ENCODE results near the gene FBXL22.
A peak's percentile ranks its signal among the peaks of the same experiment; 100 is the strongest.
"Not testable (repeated sequence)": the region's sequence is repeated elsewhere in the genome, so short reads cannot be mapped to it uniquely, and the experiment has no call there.

Gene FBXL22

DNA sequence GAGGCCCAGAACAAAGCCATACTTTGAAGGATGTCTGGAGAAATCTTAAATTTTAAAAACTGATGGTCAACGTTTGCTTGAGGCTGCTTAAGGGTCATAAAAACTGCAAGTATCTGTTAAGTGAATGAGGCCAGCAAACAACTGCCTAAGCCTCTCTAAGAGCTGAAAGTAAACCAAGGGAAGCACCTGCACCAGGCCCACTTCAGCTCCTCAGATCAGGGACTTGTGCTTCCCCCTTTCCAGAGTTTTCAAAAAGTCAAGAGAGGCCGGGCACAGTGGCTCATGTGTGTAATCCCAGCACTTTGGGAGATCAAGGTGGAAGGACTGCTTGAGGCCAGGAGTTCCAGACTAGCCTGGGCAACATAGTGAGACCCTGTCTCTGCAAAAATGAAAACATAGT is 9.1 kb downstream of the FBXL22 start:
- no peak for DNase-seq
- in situ Hi-C loops (cut with HindIII; ENCODE audit: low pct_ligation_motif_present, low pct_unique_long_range_greater_than_20kb, low sequenced_read_pairs): no loop called here

DNA sequence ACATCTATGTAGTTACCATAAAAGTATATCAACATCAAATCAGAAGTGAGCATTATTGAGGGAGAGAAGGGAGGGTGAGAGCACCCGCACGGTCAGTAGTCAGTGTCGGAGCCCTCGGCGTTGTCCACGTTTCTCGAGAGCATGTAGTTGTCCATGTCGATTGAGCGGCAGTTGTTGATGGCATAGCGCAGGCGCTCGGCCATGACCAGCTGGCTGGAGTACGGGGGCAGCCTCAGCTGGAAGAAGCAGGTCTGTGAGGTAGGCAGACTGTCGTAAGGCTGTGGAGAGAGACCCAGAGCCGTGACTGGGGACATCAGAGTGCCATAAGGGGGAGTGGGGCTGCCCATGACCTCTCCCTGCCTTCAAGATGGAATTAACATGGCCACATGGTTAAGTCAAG is 11.8 kb downstream of the FBXL22 start:
- DNase-seq: no peak
- in situ Hi-C loops (cut with HindIII; ENCODE audit: low pct_ligation_motif_present, low pct_unique_long_range_greater_than_20kb, low sequenced_read_pairs): no loop called here

DNA sequence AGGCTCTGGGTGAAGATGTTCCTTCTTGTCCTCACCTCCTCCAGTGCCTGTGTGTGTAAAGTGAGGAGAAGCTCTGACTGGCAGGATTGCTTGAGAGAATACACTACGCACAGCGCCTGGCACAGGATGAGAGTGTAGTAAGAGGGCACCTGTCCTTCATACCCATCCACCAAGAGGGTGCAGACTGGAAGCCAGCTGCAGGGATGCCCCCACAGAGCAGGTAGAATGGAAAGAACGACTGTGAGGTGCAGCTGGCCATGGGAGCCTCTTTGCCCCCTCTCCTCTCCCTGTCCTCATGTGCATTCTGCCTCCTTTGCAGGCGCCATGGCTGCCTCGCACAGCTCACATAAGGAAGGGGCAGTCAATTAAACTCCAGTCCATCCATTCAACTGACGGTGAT is 12.3 kb downstream of the FBXL22 start:
- in situ Hi-C loops (cut with HindIII; ENCODE audit: low pct_ligation_motif_present, low pct_unique_long_range_greater_than_20kb, low sequenced_read_pairs): no loop called here
- DNase-seq: no peak

DNA sequence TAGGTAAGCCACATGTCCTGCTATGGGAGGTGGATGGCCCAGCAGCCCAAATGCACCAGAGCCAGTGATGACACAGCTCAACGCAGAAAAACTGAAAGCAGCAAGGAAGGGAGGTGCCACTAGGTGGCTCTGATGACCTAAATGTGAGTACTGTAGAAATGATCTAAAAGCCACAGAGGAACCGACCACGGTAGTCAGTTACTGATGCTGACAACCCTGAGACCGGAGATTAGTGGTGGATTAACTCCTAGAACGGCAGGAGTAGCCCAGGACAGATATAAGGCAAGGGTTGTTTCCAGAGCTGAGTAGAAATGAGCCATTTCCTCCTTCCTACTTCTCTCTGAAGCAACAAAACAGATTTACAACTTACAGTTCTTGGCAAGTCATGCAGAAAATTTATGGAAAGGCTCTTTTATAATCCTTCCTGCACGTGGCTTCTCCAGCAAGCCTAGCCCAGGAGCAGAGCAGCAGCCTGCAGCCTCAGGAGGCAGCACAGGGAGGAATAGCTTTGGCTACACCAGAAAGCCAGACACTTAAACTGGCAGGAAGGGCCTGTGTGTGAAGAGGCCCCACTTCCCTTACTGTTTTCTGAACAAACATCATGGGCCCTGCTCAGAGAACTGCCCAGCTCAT is 13.1 kb downstream of the FBXL22 start:
- DNase-seq: peak; percentile 81
- in situ Hi-C loops (cut with HindIII; ENCODE audit: low pct_ligation_motif_present, low pct_unique_long_range_greater_than_20kb, low sequenced_read_pairs): no loop called here

DNA sequence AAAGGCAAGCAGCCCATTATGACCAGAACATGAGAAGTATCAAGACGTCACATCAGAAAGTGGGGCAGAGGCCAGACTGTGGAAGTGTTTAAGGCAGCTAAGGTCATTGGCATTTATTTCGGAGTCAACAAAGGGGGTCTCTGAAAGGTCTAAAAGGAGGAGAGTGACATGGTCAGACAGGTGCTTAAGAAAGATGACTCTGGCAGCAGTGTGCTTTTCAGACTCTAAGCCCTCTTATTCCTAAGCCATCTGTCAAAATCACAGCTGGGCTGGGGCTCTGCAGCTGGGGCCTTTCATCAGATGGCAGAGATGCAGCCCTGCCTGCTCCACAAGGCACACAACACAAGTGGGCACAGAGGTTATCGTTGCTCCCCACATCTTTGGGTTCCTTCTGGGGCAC is 14.0 kb downstream of the FBXL22 start:
- no peak for DNase-seq
- in situ Hi-C loops (cut with HindIII; ENCODE audit: low pct_ligation_motif_present, low pct_unique_long_range_greater_than_20kb, low sequenced_read_pairs): no loop called here

DNA sequence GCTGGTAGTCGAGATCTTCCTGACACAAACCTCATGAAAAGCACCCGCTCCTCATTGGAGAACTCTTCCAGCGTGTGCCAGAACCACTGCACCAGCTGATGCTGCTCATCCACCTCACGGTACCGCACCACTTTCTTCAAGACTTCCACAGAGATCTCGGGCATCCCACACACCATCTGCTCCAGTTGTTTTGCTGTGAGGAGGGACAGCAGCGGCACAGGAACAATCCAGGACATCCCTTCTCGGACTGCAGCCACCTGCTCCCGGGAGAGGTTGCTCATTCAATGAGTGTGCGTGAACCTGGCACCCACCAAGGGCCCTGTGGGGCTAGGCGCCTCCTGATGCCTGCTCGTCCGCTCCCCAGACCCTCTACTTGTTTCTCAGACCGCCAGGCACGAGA is 15.1 kb downstream of the FBXL22 start:
- in situ Hi-C loops (cut with HindIII; ENCODE audit: low pct_ligation_motif_present, low pct_unique_long_range_greater_than_20kb, low sequenced_read_pairs): no loop called here

DNA sequence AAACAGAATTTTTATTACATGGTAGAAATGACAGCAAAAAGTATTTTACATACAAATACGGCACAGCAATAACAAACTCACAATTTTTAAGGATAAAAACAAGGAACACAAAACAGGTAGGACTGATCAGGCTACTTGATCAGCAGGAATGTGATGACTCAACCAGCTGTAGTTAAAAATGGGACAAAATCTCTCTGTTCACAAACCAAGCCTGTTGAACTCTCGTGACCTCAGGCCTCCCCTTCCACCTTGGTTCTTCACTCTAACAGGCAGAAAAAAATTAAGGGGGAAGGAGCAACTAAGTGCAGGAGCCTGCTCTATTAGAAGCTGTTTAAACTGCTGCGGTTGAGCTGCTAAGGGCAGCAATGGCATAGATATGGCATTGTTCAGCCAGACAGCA is 18.7 kb downstream of the FBXL22 start:
- DNase-seq: peak; percentile 13
- in situ Hi-C loops (cut with HindIII; ENCODE audit: low pct_ligation_motif_present, low pct_unique_long_range_greater_than_20kb, low sequenced_read_pairs): no loop called here

More for the DNA sequence above, 15.1 kb downstream of the FBXL22 start:
- DNase-seq: no peak

DNA sequence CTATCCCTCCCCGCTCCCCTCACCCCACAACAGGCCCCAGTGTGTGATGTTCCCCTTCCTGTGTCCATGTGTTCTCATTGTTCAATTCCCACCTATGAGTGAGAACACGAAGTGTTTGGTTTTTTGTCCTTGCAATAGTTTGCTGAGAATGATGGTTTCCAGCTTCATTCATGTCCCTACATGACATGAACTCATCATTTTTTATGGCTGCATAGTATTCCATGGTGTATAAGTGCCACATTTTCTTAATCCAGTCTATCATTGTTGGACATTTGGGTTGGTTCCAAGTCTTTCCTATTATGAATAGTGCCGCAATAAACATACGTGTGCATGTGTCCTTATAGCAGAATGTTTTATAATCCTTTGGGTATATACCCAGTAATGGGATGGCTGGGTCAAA is 20.0 kb downstream of the FBXL22 start:
- in situ Hi-C loops (cut with HindIII; ENCODE audit: low pct_ligation_motif_present, low pct_unique_long_range_greater_than_20kb, low sequenced_read_pairs): not testable (repeated sequence)

DNA sequence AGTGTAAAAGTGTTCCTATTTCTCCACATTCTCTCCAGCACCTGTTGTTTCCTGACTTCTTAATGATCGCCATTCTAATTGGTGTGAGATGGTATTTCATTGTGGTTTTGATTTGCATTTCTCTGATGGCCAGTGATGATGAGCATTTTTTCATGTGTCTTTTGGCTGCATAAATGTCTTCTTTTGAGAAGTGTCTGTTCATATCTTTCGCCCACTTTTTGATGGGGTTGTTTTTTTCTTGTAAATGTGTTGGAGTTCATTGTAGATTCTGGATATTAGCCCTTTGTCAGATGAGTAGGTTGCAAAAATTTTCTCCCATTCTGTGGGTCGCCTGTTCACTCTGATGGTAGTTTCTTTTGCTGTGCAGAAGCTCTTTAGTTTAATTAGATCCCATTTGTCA is 20.4 kb downstream of the FBXL22 start:
- DNase-seq; in situ Hi-C loops (cut with HindIII; ENCODE audit: low pct_ligation_motif_present, low pct_unique_long_range_greater_than_20kb, low sequenced_read_pairs): not testable (repeated sequence)

More for the DNA sequence above, 20.0 kb downstream of the FBXL22 start:
- not testable (repeated sequence) for DNase-seq

DNA sequence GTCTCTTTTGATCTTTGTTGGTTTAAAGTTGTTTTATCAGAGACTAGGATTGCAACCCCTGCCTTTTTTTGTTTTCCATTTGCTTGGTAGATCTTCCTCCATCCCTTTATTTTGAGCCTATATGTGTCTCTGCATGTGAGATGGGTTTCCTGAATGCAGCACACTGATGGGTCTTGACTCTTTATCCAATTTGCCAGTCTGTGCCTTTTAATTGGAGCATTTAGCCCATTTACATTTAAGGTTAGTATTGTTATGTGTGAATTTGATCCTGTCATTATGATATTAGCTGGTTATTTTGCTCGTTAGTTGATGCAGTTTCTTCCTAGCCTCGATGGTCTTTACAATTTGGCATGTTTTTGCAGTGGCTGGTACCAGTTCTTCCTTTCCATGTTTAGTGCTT is 23.6 kb downstream of the FBXL22 start:
- in situ Hi-C loops (cut with HindIII; ENCODE audit: low pct_ligation_motif_present, low pct_unique_long_range_greater_than_20kb, low sequenced_read_pairs); DNase-seq: not testable (repeated sequence)

DNA sequence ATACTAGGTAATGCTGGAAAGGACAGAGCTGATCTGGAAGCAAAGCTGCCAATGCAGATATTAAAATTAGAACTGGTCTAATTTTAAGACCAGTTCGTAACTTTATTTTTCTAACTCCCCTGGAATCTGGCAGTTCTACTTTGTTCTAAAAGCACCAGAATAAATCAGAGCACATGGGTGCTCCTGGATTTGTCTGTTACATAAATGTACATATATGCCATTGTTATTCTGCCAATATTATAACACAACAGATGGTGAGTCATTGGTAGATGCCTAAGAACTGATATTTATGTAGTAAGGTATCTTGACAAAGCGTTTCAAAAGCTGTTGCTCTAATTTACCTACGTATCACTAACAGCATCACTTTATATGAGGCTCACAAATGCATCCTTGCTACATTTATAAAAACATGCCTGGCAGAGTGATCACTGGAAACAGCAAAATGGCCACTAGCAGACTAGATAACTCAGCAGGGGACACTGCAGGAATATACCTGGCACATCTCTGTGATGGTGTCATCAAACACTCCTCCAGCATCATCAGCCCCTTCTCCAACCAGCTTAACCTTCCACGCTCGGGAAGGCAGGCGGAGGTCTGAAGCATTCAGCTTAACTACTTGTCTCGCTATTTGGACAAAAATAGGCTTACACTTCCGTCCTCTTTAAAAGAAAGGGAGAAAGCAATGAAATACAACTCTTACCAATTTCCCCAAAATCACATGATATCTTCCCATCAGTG is 26.2 kb downstream of the FBXL22 start:
- in situ Hi-C loops (cut with HindIII; ENCODE audit: low pct_ligation_motif_present, low pct_unique_long_range_greater_than_20kb, low sequenced_read_pairs): no loop called here
- no peak for DNase-seq

DNA sequence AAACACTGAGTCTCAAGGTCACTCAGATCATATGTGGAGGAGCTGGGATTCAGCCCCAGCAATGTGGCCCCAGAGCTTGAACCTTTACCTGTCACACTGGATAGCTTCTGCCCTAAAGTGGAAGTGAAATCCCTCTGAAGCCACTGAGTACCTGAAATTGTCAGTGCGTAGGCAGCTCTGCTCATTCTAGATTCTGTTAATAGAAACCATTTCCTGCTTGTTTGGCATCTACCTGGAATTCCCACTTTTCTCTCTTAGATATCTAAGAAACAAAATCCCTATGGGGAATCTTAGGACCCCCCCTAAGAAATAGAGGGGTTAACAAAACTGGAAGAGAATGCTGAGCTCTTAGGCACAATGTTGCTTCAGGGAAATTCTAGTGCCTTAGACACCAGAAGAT is 29.8 kb downstream of the FBXL22 start:
- no peak for DNase-seq
- in situ Hi-C loops (cut with HindIII; ENCODE audit: low pct_ligation_motif_present, low pct_unique_long_range_greater_than_20kb, low sequenced_read_pairs): no loop called here

DNA sequence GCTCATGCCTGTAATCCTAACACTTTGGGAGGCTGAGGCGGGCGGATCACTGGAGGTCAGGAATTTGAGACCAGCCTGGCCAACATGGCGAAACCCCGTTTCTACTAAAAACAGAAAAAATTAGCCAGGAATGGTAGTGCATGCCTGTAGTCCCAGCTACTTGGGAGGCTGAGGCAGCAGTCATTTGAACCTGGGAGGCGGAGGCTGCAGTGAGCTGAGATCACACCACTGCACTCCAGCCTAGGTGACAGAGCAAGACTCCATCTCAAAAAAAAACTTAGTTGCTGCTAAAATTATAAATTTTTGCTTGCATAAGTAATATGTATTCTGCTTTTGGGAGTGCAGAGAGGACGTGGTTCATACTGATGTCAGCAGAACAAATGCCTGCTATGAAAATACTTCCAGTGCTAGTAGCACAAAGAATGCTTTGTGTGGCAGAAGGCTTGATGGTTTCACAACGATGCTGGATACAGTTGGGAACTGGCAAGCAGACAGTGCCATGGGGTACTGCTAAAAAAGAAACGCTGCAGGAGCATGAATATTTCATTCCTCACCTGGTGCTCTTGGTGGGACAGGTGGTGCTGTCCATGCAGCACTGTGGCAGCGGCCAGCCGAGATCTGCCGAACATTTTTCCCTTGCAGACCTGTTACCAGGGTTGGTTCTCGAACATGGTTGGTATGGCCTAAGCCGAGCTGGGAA is 31.1 kb downstream of the FBXL22 start:
- in situ Hi-C loops (cut with HindIII; ENCODE audit: low pct_ligation_motif_present, low pct_unique_long_range_greater_than_20kb, low sequenced_read_pairs): no loop called here
- DNase-seq: no peak

DNA sequence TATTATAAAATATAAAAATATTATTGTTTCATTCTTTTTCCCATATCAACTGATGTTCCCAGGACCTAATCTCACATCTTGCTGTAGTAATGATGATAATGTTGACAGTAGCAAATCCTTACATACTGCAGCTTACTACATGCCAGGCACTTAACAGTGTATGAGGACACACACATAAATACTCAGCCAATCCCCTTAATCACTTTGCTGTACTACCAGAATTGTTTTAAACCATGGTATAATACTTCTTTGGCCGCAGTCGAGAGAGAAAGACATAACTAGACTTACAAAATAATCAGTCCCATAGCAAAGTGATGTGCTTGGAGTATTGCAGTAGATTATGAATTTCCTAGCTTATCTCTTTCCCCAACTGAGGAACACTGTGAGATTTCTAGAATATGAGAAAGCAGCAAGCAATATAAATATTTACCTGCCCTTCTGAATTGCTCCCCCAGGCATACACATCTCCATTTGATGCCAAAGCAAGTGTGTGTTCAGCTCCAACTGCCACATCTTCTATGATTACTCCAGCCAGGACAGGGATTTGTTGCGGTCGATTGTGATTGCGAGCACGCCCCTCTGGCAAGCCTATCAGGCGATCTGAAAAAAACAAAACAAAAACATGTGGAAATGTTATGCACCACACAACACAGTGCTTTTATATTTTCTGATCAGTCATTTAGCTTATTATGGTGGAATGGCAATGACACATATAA is 33.0 kb downstream of the FBXL22 start:
- DNase-seq: no peak
- in situ Hi-C loops (cut with HindIII; ENCODE audit: low pct_ligation_motif_present, low pct_unique_long_range_greater_than_20kb, low sequenced_read_pairs): no loop called here

DNA sequence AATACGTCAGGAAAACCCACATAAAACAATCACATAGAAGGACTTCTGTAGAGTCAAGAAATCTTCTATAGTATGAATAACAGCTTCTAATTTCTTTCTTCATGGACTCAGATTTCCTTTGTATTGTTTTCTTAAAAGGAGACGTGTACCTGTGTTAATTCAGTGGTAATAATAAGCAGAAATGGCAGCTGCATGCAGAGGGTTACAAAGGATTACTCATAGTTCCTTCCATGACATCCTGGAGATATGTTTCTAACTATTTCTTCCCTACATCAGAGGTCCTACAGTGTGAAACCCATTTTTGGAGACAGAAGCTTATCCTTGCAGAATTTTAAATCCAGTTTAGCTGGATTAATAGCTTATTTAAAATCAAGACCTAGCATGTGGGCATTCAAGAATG is 36.1 kb downstream of the FBXL22 start:
- in situ Hi-C loops (cut with HindIII; ENCODE audit: low pct_ligation_motif_present, low pct_unique_long_range_greater_than_20kb, low sequenced_read_pairs): no loop called here
- DNase-seq: no peak

DNA sequence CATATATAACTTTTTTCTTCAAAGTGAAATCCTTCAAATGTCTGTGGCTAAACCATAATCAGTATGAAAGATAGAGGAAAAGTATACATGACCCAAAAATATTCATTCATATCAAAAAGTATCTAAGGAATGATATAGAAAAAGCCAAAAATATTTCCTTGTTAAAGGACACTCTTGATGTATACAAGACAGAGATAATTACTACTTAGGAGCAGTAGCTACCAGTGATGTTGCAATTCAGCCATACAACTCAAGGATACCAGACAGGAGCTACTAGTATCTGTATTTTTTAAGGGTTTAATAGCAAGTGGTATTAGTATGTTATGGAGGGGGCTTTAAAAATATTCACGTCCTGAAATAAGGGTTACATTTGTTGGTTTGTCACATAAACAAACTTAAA is 37.0 kb downstream of the FBXL22 start:
- in situ Hi-C loops (cut with HindIII; ENCODE audit: low pct_ligation_motif_present, low pct_unique_long_range_greater_than_20kb, low sequenced_read_pairs): no loop called here
- DNase-seq: no peak

DNA sequence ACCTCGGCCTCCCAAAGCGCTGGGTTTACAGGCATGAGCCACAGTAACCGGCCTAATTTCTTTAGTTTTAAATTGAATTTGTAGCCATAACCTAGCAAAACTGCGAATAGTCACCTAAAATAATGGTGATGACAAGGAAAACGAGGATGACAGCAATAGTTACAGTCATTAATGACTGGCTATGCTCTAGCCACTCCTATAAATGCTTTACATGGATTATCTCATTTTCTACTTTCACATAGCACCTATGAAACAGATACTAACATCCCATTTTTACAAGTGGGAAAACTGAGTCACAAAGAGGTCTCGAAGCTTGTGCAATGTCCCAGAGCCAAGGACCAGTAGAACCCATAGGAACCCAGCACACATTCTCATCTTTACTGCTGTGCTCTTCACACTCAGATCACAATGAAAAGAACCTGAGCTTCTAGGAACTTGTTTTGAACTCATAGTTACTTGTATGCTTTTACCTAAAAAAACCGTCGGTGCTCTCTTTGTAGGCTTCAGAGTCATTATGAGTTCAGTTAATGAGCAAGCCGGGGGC is 39.4 kb downstream of the FBXL22 start:
- in situ Hi-C loops (cut with HindIII; ENCODE audit: low pct_ligation_motif_present, low pct_unique_long_range_greater_than_20kb, low sequenced_read_pairs): no loop called here
- no peak for DNase-seq

DNA sequence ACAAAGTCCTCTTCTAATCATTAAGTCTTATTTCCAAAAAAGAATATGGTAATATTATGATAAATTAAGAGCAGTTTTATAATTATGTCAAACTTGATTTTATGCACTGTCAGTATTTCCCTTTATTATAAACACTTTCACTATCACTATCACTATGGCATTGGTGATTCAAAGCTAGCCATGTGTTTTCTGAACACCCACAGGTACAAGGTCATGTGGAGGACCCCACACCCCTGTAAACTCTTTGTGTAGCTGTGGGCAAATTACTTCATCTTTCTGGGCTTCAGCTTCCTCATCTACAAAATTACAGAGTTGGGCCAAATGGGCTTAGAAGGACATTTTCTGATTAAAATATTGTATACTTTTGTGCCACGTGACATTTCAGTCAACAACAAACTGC is 41.7 kb downstream of the FBXL22 start:
- in situ Hi-C loops (cut with HindIII; ENCODE audit: low pct_ligation_motif_present, low pct_unique_long_range_greater_than_20kb, low sequenced_read_pairs): no loop called here
- no peak for DNase-seq

DNA sequence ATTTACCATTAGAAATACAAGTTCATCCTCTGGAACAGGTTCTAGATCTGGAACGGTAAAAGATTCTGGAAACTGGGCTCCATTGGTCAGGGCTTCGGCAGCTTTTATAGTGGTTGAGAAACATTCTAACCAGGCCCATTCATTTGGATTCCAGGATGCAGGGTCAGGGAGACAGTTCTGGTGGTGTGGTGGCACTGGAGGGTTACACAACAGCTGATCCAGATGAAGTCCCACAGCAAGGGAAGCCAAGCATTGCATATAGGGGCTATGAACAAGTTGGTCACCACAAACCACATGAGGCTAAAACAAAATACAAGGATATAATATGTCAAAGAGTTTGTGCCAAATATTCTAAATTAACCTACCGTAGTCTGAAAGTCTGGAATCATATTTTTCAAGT is 43.0 kb downstream of the FBXL22 start:
- no peak for DNase-seq
- in situ Hi-C loops (cut with HindIII; ENCODE audit: low pct_ligation_motif_present, low pct_unique_long_range_greater_than_20kb, low sequenced_read_pairs): no loop called here
